ENCODE results near the gene LRMDA.

GRCh38 chr10:76213876-76214275, 782.5 kb downstream of the LRMDA start:
- TF ChIP-seq CTCF (IDR thresholded peaks at IDR 0.05) (no peak), POLR2A (IDR thresholded peaks at IDR 0.05) (no peak)
